Mesendoderm (in vitro differentiated cells): Measurements from ENCODE around the gene ADGRG3.

Experiments
- DNase-seq: peaks from one replicate; pipeline ENCODE4 v3.0.0; 2013
- H2AK5ac ChIP-seq: 2 replicates; pipeline ENCODE4 v1.6.1; 2013; ENCODE audit warnings: low read length, inconsistent platforms
- H2BK120ac ChIP-seq: 2 replicates; pipeline ENCODE4 v1.6.1; 2013; ENCODE audit warnings: low read depth, mild to moderate bottlenecking, low read length, moderate library complexity, mixed read lengths
- H2BK15ac ChIP-seq: replicated peaks from 2 replicates; pipeline ENCODE4 v1.6.1; 2013; ENCODE audit warnings: low read depth, mild to moderate bottlenecking, moderate library complexity
- H2BK5ac ChIP-seq: 2 replicates; pipeline ENCODE4 v1.6.1; 2013; ENCODE audit warnings: low read length, inconsistent platforms
- H3K18ac ChIP-seq: 2 replicates; pipeline ENCODE4 v1.6.1; 2013; ENCODE audit warnings: mild to moderate bottlenecking, low read length, mixed read lengths
- H3K23ac ChIP-seq: one replicate; pipeline ENCODE4 v1.6.1; 2013; ENCODE audit warnings: low read length
- H3K27ac ChIP-seq: 2 replicates; pipeline ENCODE4 v1.5.1; 2013; ENCODE audit warnings: low read depth, mild to moderate bottlenecking, inconsistent platforms, low read length, moderate library complexity
- H3K27me3 ChIP-seq: 2 replicates; pipeline ENCODE4 v1.6.1; 2013; ENCODE audit warnings: low read length, control low read depth, mild to moderate bottlenecking, inconsistent platforms; ENCODE audit not compliant: insufficient read depth, poor library complexity
- H3K36me3 ChIP-seq: 2 replicates; pipeline ENCODE4 v1.6.1; 2013; ENCODE audit warnings: low read length, inconsistent platforms; ENCODE audit not compliant: control insufficient read depth, insufficient read depth
- H3K4ac ChIP-seq: one replicate; pipeline ENCODE4 v1.6.1; 2013; ENCODE audit warnings: low read depth, mild to moderate bottlenecking, low read length, moderate library complexity
- H3K4me1 ChIP-seq: 2 replicates; pipeline ENCODE4 v1.6.1; 2013; ENCODE audit warnings: low read depth, low read length, inconsistent platforms; ENCODE audit not compliant: control insufficient read depth
- H3K4me2 ChIP-seq: 2 replicates; pipeline ENCODE4 v1.6.1; 2013; ENCODE audit warnings: low read length
- H3K4me3 ChIP-seq: 2 replicates; pipeline ENCODE4 v1.5.1; 2013; ENCODE audit warnings: mild to moderate bottlenecking, low read length
- H3K56ac ChIP-seq: one replicate; pipeline ENCODE4 v1.6.1; 2013; ENCODE audit warnings: low read length
- H3K79me1 ChIP-seq: 2 replicates; pipeline ENCODE4 v1.6.1; 2013; ENCODE audit warnings: low read length, inconsistent platforms
- H3K79me2 ChIP-seq: 2 replicates; pipeline ENCODE4 v1.6.1; 2013; ENCODE audit warnings: mild to moderate bottlenecking, low read length; ENCODE audit not compliant: control insufficient read depth, insufficient read depth
- H3K9ac ChIP-seq: 2 replicates; pipeline ENCODE4 v1.6.1; 2013; ENCODE audit warnings: low read length, inconsistent platforms
- H4K5ac ChIP-seq: one replicate; pipeline ENCODE4 v1.6.1; 2013; ENCODE audit warnings: low read length
- H4K8ac ChIP-seq: one replicate; pipeline ENCODE4 v1.6.1; 2013; ENCODE audit warnings: low read depth, mild to moderate bottlenecking, control low read depth, low read length, moderate library complexity
- WGBS: extraction: QIAGEN DNeasy Blood & Tissue Kit; methylation state at CpG from one replicate; pipeline ENCODE4 v1.1.7; 2013; ENCODE audit warnings: low lambda C conversion rate, missing lambda C conversion rate; ENCODE audit not compliant: insufficient coverage; ENCODE audit errors: extremely low coverage; 5-methylcytosine and 5-hydroxymethylcytosine counted together

Gene ADGRG3

GRCh38 chr16:57658878-57659674 lies 9.0 kb upstream of the ADGRG3 start:
- H3K27ac ChIP-seq = no peak overlapping the region
- no peaks in the 10 kb centered on the region for H3K79me2 ChIP-seq
- WGBS = no CpG with 5 or more reads among the region's 19 CpGs
- no peak overlapping the region for H3K9ac ChIP-seq
- no peak overlapping the region for H3K23ac ChIP-seq
- no peak overlapping the region for H3K4me3 ChIP-seq
- H2BK5ac ChIP-seq = no peak overlapping the region
- no peaks in the 10 kb centered on the region for H3K4me1 ChIP-seq
- no peak overlapping the region for H2BK120ac ChIP-seq
- H2BK15ac ChIP-seq = no peak overlapping the region
- H3K4me2 ChIP-seq = no peak overlapping the region
- no peaks in the 10 kb centered on the region for H3K36me3 ChIP-seq
- H4K8ac ChIP-seq = no peak overlapping the region
- no peak overlapping the region for H4K5ac ChIP-seq
- no peak for DNase-seq
- no peak overlapping the region for H3K56ac ChIP-seq
- H3K18ac ChIP-seq = no peak overlapping the region
- H3K4ac ChIP-seq = no peak overlapping the region
- no peaks in the 10 kb centered on the region for H3K79me1 ChIP-seq
- H3K27me3 ChIP-seq = no peaks in the 10 kb centered on the region
- H2AK5ac ChIP-seq = no peak overlapping the region

DNA sequence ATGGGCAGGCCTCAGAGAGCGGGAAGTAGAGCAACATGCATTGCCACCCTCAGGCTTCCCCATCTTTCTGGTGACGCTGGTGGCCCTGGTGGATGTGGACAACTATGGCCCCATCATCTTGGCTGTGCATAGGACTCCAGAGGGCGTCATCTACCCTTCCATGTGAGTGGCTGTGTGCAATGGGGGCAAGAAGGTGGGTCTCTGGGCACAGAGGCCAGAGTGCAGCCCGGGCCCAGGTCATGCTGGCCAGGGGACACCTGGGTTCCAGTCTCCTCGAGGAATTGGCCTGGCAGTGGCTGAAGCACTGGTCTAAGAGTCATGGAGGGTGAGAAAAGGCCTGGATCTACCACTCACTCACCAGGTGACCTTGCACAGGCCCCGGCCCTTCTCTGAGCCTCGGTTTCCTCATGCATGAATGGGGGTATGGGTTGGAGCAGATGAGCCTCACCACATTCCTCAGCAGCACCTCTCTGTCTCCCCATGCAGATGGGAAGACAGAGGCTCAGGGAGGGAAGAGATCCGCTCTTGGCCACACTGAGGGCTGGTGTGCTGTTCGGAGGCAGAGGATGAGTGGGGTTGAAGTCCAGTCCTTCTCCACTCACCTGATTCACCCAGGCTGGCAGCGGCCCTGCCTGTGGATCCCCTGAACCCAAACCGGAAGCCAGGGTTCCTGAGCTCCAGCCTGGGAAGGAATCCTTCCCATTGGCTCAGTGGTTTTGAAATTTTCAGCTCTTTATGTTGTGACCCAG lies 7.2 kb upstream of the ADGRG3 start:
- no peaks in the 10 kb centered on the region for H3K79me2 ChIP-seq
- DNase-seq = no peak
- H3K18ac ChIP-seq = no peak overlapping the region
- H2BK120ac ChIP-seq = no peak overlapping the region
- H3K4me2 ChIP-seq = no peak overlapping the region
- no peak overlapping the region for H3K9ac ChIP-seq
- no peak overlapping the region for H4K5ac ChIP-seq
- no peaks in the 10 kb centered on the region for H3K27me3 ChIP-seq
- no peaks in the 10 kb centered on the region for H3K4me1 ChIP-seq
- no peak overlapping the region for H3K27ac ChIP-seq
- H4K8ac ChIP-seq = no peak overlapping the region
- no peak overlapping the region for H3K23ac ChIP-seq
- no peak overlapping the region for H3K56ac ChIP-seq
- WGBS = no CpG with 5 or more reads among the region's 11 CpGs
- no peaks in the 10 kb centered on the region for H3K36me3 ChIP-seq
- H3K79me1 ChIP-seq = no peaks in the 10 kb centered on the region
- no peak overlapping the region for H2BK15ac ChIP-seq
- no peak overlapping the region for H3K4me3 ChIP-seq
- no peak overlapping the region for H2BK5ac ChIP-seq
- H3K4ac ChIP-seq = no peak overlapping the region
- H2AK5ac ChIP-seq = no peak overlapping the region

GRCh38 chr16:57661510-57661909 lies 6.6 kb upstream of the ADGRG3 start:
- Histone ChIP-seq H3K56ac (no peak overlapping the region), H3K9ac (no peak overlapping the region), H3K27me3 (no peaks in the 10 kb centered on the region), H3K27ac (no peak overlapping the region), H3K4ac (no peak overlapping the region), H3K23ac (no peak overlapping the region), H2AK5ac (no peak overlapping the region), H3K4me2 (no peak overlapping the region), H2BK15ac (no peak overlapping the region), H2BK5ac (no peak overlapping the region), H4K5ac (no peak overlapping the region), H4K8ac (no peak overlapping the region), H2BK120ac (no peak overlapping the region), H3K4me1 (no peaks in the 10 kb centered on the region), H3K79me1 (no peaks in the 10 kb centered on the region), H3K79me2 (no peaks in the 10 kb centered on the region), H3K36me3 (no peaks in the 10 kb centered on the region), H3K18ac (no peak overlapping the region), H3K4me3 (no peak overlapping the region)
- DNase-seq = no peak
- whole genome bisulfite sequencing = 100% methylated on average over 1 of the region's 7 CpGs

DNA sequence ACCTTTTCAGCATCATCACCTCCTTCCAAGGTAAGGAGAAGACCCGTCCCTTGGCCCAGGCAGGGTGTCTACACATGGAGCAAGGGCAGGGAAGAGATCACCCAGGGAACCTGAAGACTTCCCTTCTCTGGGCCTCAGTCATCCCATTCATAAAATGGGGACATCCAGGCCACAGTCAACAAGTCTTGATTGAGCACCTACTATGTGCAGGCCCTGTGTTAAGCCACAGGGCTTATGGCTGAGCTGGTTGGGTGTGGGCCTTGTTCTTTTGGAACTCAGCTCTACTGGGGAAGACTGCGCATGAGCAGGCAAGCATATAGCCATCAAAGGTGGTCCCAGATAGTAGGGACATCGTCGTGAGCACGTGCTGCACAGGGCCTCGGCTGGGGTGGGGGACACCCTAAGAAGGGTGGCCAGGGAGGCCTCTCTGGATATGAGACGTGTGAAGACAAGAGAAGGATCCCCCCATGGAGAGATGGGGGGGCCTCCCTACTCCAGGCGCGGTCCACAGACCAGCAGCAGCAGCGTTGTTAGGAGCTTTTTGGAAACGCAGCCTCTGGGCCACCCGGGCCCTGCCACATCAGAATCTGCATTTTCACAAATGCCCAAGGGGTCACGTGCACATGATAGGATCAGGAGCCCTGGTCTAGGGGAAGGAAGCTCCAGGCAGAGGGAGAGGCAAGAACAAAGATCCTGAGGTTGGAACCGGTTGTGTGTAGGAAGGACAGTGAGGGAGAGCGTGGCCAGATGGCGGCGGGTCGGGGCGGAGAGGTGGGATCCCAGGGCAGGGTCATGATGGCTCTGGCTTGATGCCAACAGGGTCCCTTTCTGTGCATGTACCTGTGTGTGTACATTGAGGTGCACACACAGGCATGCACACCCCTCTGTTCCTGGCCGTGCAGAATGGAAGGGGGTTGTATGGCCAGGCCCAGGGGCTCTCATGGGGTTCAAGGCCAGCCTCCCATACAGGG lies 5.9 kb upstream of the ADGRG3 start:
- H3K4me3 ChIP-seq = no peak overlapping the region
- H2BK5ac ChIP-seq = no peak overlapping the region
- no peaks in the 10 kb centered on the region for H3K4me1 ChIP-seq
- H3K79me1 ChIP-seq = no peaks in the 10 kb centered on the region
- no peaks in the 10 kb centered on the region for H3K79me2 ChIP-seq
- no peak overlapping the region for H4K5ac ChIP-seq
- H2BK15ac ChIP-seq = no peak overlapping the region
- H3K27me3 ChIP-seq = no peaks in the 10 kb centered on the region
- H3K9ac ChIP-seq = no peak overlapping the region
- no peak overlapping the region for H2AK5ac ChIP-seq
- no peak overlapping the region for H3K56ac ChIP-seq
- H3K4ac ChIP-seq = no peak overlapping the region
- H3K4me2 ChIP-seq = no peak overlapping the region
- no peak overlapping the region for H3K23ac ChIP-seq
- no peaks in the 10 kb centered on the region for H3K36me3 ChIP-seq
- no peak overlapping the region for H3K18ac ChIP-seq
- no peak for DNase-seq
- WGBS = no CpG with 5 or more reads among the region's 20 CpGs
- H4K8ac ChIP-seq = no peak overlapping the region
- no peak overlapping the region for H3K27ac ChIP-seq
- no peak overlapping the region for H2BK120ac ChIP-seq

- Histone ChIP-seq H2BK120ac (no peak overlapping the region), H2BK15ac (no peak overlapping the region), H2AK5ac (no peak overlapping the region), H2BK5ac (no peak overlapping the region), H4K8ac (no peak overlapping the region), H3K4ac (no peak overlapping the region), H3K23ac (no peak overlapping the region), H4K5ac (no peak overlapping the region), H3K79me1 (no peaks in the 10 kb centered on the region), H3K79me2 (no peaks in the 10 kb centered on the region), H3K56ac (no peak overlapping the region), H3K27me3 (no peaks in the 10 kb centered on the region), H3K4me1 (no peaks in the 10 kb centered on the region), H3K4me3 (no peak overlapping the region), H3K27ac (no peak overlapping the region), H3K4me2 (no peak overlapping the region), H3K9ac (no peak overlapping the region), H3K18ac (no peak overlapping the region), H3K36me3 (no peaks in the 10 kb centered on the region)
- WGBS = no CpG with 5 or more reads among the region's 21 CpGs
- DNase-seq = no peak
These were observed 4.7 kb upstream of the ADGRG3 start for GRCh38 chr16:57663436-57663835.
